GM13977 (cell line): ENCODE data around the gene RASGRF1.

ENCODE experiments used
- DNase-seq: peaks from one replicate; pipeline ENCODE4 v3.0.0; 2012; ENCODE audit warnings: low spot score
- in situ Hi-C: fragments of 300-500 bp; cut with MboI; formaldehyde crosslinking; loops from one replicate; pipeline ENCODE4 v1.12.0; 2022; ENCODE audit warnings: low sequenced_read_pairs, low pct_unique_long_range_greater_than_20kb, mixed read lengths, inconsistent platforms; ENCODE audit not compliant: unreplicated experiment
- TF ChIP-seq, protein P1 (sequence below): IDR thresholded peaks from 2 replicates; pipeline ENCODE4 v1.5.1; 2012; ENCODE audit warnings: mild to moderate bottlenecking, control low read depth; ENCODE audit not compliant: insufficient read depth; ENCODE audit errors: extremely low read depth, missing control alignments

RASGRF1 gene

GRCh38 chr15:78925076-78925624, 165.4 kb downstream of the RASGRF1 start:
- in situ Hi-C loops, result no loop called here
- TF ChIP-seq, protein P1, sequence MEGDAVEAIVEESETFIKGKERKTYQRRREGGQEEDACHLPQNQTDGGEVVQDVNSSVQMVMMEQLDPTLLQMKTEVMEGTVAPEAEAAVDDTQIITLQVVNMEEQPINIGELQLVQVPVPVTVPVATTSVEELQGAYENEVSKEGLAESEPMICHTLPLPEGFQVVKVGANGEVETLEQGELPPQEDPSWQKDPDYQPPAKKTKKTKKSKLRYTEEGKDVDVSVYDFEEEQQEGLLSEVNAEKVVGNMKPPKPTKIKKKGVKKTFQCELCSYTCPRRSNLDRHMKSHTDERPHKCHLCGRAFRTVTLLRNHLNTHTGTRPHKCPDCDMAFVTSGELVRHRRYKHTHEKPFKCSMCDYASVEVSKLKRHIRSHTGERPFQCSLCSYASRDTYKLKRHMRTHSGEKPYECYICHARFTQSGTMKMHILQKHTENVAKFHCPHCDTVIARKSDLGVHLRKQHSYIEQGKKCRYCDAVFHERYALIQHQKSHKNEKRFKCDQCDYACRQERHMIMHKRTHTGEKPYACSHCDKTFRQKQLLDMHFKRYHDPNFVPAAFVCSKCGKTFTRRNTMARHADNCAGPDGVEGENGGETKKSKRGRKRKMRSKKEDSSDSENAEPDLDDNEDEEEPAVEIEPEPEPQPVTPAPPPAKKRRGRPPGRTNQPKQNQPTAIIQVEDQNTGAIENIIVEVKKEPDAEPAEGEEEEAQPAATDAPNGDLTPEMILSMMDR, result no peak
- no peak for DNase-seq

GRCh38 chr15:78923480-78924360, 166.9 kb downstream of the RASGRF1 start:
- in situ Hi-C loops, result no loop called here
- TF ChIP-seq, protein P1, result no peak
- DNase-seq, result no peak

GRCh38 chr15:78923015-78923414, 167.6 kb downstream of the RASGRF1 start:
- TF ChIP-seq, protein P1, result no peak
- DNase-seq, result no peak
- in situ Hi-C loops, result no loop called here

- DNase-seq, result peak; percentile 15
- TF ChIP-seq, protein P1, result no peak
- in situ Hi-C loops, result no loop called here
Observed at GRCh38 chr15:78922527-78922926, 168.1 kb downstream of the RASGRF1 start.

GRCh38 chr15:78921940-78922339, 168.6 kb downstream of the RASGRF1 start:
- in situ Hi-C loops, result no loop called here
- DNase-seq, result no peak
- TF ChIP-seq, protein P1, result no peak

GRCh38 chr15:78921517-78921916, 169.1 kb downstream of the RASGRF1 start:
- in situ Hi-C loops, result no loop called here
- DNase-seq, result peak; percentile 19
- TF ChIP-seq, protein P1, result no peak
